Measurements from ENCODE around the gene RNF32. TPM values are rescaled to one million over a fixed set of nuclear protein-coding genes. Genes with fewer than 3 reads are reported as not detected.
"Not testable (repeated sequence)": the region's sequence is repeated elsewhere in the genome, so short reads cannot be mapped to it uniquely, and the experiment has no call there.

Gene RNF32
- total and polyA plus RNA-seq, 2 donors: 1.2 to 3.1 TPM

- Histone ChIP-seq H3K27me3 (ENCODE audit: control insufficient read depth in 2 of 2, insufficient read depth in 1 of 2, low read length in 1 of 2) (no peaks in the 10 kb centered on the region), H3K4me3 (ENCODE audit: low read length in 2 of 2) (no peak overlapping the region)
- 98% methylated on average over 3 of the region's 3 CpGs for WGBS
Measured at GRCh38 chr7:156693627-156694026, 53.1 kb downstream of the RNF32 start.

GRCh38 chr7:156697283-156697682, 56.7 kb downstream of the RNF32 start:
- not testable (repeated sequence) for H3K4me3 ChIP-seq (ENCODE audit: low read length in 2 of 2); H3K36me3 ChIP-seq (ENCODE audit: control insufficient read depth in 2 of 2, insufficient read depth in 2 of 2, low read length in 1 of 2); DNase-seq (ENCODE audit: low read depth in 6 of 9, low spot score in 9 of 9); H3K27me3 ChIP-seq (ENCODE audit: control insufficient read depth in 2 of 2, insufficient read depth in 1 of 2, low read length in 1 of 2); H3K27ac ChIP-seq (ENCODE audit: low read depth in 1 of 2, low read length in 1 of 2); H3K4me1 ChIP-seq (ENCODE audit: control insufficient read depth in 2 of 2, insufficient read depth in 2 of 2, low read length in 2 of 2)
- WGBS: 97% methylated on average over 9 of the region's 9 CpGs
- H3K9me3 ChIP-seq (ENCODE audit: control insufficient read depth in 2 of 2, insufficient read depth in 1 of 2, low read length in 1 of 2): peaks cover 3 to 14% of the 10 kb centered on the region in 2 donors

More at GRCh38 chr7:156693627-156694026, 53.1 kb downstream of the RNF32 start:
- no peaks in the 10 kb centered on the region for H3K36me3 ChIP-seq (ENCODE audit: control insufficient read depth in 2 of 2, insufficient read depth in 2 of 2, low read length in 1 of 2)
- H3K9me3 ChIP-seq (ENCODE audit: control insufficient read depth in 2 of 2, insufficient read depth in 1 of 2, low read length in 1 of 2): peaks cover 3 to 14% of the 10 kb centered on the region in 2 donors
- no peak for DNase-seq (ENCODE audit: low read depth in 6 of 9, low spot score in 9 of 9)
- no peaks in the 10 kb centered on the region for H3K4me1 ChIP-seq (ENCODE audit: control insufficient read depth in 2 of 2, insufficient read depth in 2 of 2, low read length in 2 of 2)
- H3K27ac ChIP-seq (ENCODE audit: low read depth in 1 of 2, low read length in 1 of 2): no peak overlapping the region

- 98% methylated on average over 4 of the region's 4 CpGs for WGBS
- not testable (repeated sequence) for H3K27ac ChIP-seq (ENCODE audit: low read depth in 1 of 2, low read length in 1 of 2); DNase-seq (ENCODE audit: low read depth in 6 of 9, low spot score in 9 of 9); H3K4me3 ChIP-seq (ENCODE audit: low read length in 2 of 2); H3K4me1 ChIP-seq (ENCODE audit: control insufficient read depth in 2 of 2, insufficient read depth in 2 of 2, low read length in 2 of 2); H3K36me3 ChIP-seq (ENCODE audit: control insufficient read depth in 2 of 2, insufficient read depth in 2 of 2, low read length in 1 of 2); H3K27me3 ChIP-seq (ENCODE audit: control insufficient read depth in 2 of 2, insufficient read depth in 1 of 2, low read length in 1 of 2)
- peaks cover 3 to 14% of the 10 kb centered on the region in 2 donors for H3K9me3 ChIP-seq (ENCODE audit: control insufficient read depth in 2 of 2, insufficient read depth in 1 of 2, low read length in 1 of 2)
Measured at GRCh38 chr7:156698512-156698911, 57.9 kb downstream of the RNF32 start.

GRCh38 chr7:156701787-156702186, 61.2 kb downstream of the RNF32 start:
- not testable (repeated sequence) for H3K27ac ChIP-seq (ENCODE audit: low read depth in 1 of 2, low read length in 1 of 2); H3K27me3 ChIP-seq (ENCODE audit: control insufficient read depth in 2 of 2, insufficient read depth in 1 of 2, low read length in 1 of 2); H3K4me1 ChIP-seq (ENCODE audit: control insufficient read depth in 2 of 2, insufficient read depth in 2 of 2, low read length in 2 of 2); H3K9me3 ChIP-seq (ENCODE audit: control insufficient read depth in 2 of 2, insufficient read depth in 1 of 2, low read length in 1 of 2); DNase-seq (ENCODE audit: low read depth in 6 of 9, low spot score in 9 of 9); H3K4me3 ChIP-seq (ENCODE audit: low read length in 2 of 2)
- 98% methylated on average over 1 of the region's 1 CpG for WGBS
- H3K36me3 ChIP-seq (ENCODE audit: control insufficient read depth in 2 of 2, insufficient read depth in 2 of 2, low read length in 1 of 2): peaks cover 0 to 13% of the 10 kb centered on the region in 2 donors

DNA sequence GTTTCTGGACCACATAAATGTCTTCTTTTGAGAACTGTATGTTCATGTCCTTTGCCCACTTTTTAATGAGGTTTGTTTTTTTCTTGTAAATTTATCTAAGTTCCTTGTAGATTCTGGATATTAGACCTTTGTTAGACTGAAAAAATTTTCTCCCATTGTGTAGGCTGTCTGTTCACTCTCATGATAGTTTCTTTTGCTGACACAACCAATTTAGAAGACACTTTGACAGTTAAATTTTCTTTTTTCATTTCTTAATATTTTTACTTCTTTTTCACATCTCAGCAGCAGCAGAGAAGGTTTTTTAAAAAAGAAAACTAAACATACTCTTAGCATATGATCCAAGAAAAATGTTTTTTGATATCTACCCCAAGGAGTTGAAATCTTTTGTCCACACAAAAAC, 61.8 kb downstream of the RNF32 start:
- Histone ChIP-seq H3K36me3 (ENCODE audit: control insufficient read depth in 2 of 2, insufficient read depth in 2 of 2, low read length in 1 of 2) (peaks cover 0 to 13% of the 10 kb centered on the region in 2 donors), H3K4me1 (ENCODE audit: control insufficient read depth in 2 of 2, insufficient read depth in 2 of 2, low read length in 2 of 2) (peaks cover 0 to 8% of the 10 kb centered on the region in 2 donors), H3K27me3 (ENCODE audit: control insufficient read depth in 2 of 2, insufficient read depth in 1 of 2, low read length in 1 of 2) (no peaks in the 10 kb centered on the region), H3K27ac (ENCODE audit: low read depth in 1 of 2, low read length in 1 of 2) (no peak overlapping the region), H3K4me3 (ENCODE audit: low read length in 2 of 2) (no peak overlapping the region), H3K9me3 (ENCODE audit: control insufficient read depth in 2 of 2, insufficient read depth in 1 of 2, low read length in 1 of 2) (peaks cover 2 to 10% of the 10 kb centered on the region in 2 donors)
- DNase-seq (ENCODE audit: low read depth in 6 of 9, low spot score in 9 of 9): no peak

DNA sequence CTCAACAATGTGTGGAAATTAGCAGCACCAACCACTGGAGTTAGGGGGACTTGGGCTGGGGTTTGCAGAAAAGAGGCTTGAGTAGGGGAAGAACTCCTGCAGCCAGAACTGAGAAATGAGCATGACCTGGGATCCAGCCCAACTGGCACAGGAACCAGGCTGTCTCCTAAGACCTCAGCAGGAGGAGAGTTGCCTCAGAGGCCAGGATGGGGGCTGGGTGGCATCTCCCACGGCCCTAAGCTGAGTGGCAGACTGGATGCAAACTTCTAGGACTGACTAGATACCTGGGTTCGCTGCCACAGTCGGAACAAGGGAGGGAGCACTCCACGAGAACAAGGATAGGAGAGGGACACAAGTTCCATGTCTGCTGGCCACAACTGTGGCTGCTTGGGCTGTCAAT, 62.6 kb downstream of the RNF32 start:
- H3K9me3 ChIP-seq (ENCODE audit: control insufficient read depth in 2 of 2, insufficient read depth in 1 of 2, low read length in 1 of 2): peaks cover 0 to 4% of the 10 kb centered on the region in 2 donors
- no peak overlapping the region for H3K4me3 ChIP-seq (ENCODE audit: low read length in 2 of 2)
- no peak for DNase-seq (ENCODE audit: low read depth in 6 of 9, low spot score in 9 of 9)
- H3K27ac ChIP-seq (ENCODE audit: low read depth in 1 of 2, low read length in 1 of 2): no peak overlapping the region
- WGBS: 96% methylated on average over 4 of the region's 4 CpGs
- H3K36me3 ChIP-seq (ENCODE audit: control insufficient read depth in 2 of 2, insufficient read depth in 2 of 2, low read length in 1 of 2): peaks cover 0 to 13% of the 10 kb centered on the region in 2 donors
- H3K4me1 ChIP-seq (ENCODE audit: control insufficient read depth in 2 of 2, insufficient read depth in 2 of 2, low read length in 2 of 2): peaks cover 0 to 8% of the 10 kb centered on the region in 2 donors
- H3K27me3 ChIP-seq (ENCODE audit: control insufficient read depth in 2 of 2, insufficient read depth in 1 of 2, low read length in 1 of 2): no peaks in the 10 kb centered on the region

GRCh38 chr7:156703773-156704482, 63.4 kb downstream of the RNF32 start:
- Histone ChIP-seq H3K27ac (ENCODE audit: low read depth in 1 of 2, low read length in 1 of 2) (no peak overlapping the region), H3K4me3 (ENCODE audit: low read length in 2 of 2) (no peak overlapping the region), H3K36me3 (ENCODE audit: control insufficient read depth in 2 of 2, insufficient read depth in 2 of 2, low read length in 1 of 2) (peaks cover 0 to 13% of the 10 kb centered on the region in 2 donors), H3K4me1 (ENCODE audit: control insufficient read depth in 2 of 2, insufficient read depth in 2 of 2, low read length in 2 of 2) (peaks cover 0 to 8% of the 10 kb centered on the region in 2 donors), H3K9me3 (ENCODE audit: control insufficient read depth in 2 of 2, insufficient read depth in 1 of 2, low read length in 1 of 2) (peaks cover 0 to 3% of the 10 kb centered on the region in 2 donors), H3K27me3 (ENCODE audit: control insufficient read depth in 2 of 2, insufficient read depth in 1 of 2, low read length in 1 of 2) (no peaks in the 10 kb centered on the region)
- 64% methylated on average over 5 of the region's 5 CpGs for WGBS
- no peak for DNase-seq (ENCODE audit: low read depth in 6 of 9, low spot score in 9 of 9)

GRCh38 chr7:156722043-156722826, 81.7 kb downstream of the RNF32 start:
- Histone ChIP-seq H3K27me3 (ENCODE audit: control insufficient read depth in 2 of 2, insufficient read depth in 1 of 2, low read length in 1 of 2) (no peaks in the 10 kb centered on the region), H3K4me3 (ENCODE audit: low read length in 2 of 2) (no peak overlapping the region), H3K36me3 (ENCODE audit: control insufficient read depth in 2 of 2, insufficient read depth in 2 of 2, low read length in 1 of 2) (peaks cover 3 to 5% of the 10 kb centered on the region in 2 donors), H3K27ac (ENCODE audit: low read depth in 1 of 2, low read length in 1 of 2) (no peak overlapping the region), H3K4me1 (ENCODE audit: control insufficient read depth in 2 of 2, insufficient read depth in 2 of 2, low read length in 2 of 2) (no peaks in the 10 kb centered on the region), H3K9me3 (ENCODE audit: control insufficient read depth in 2 of 2, insufficient read depth in 1 of 2, low read length in 1 of 2) (no peaks in the 10 kb centered on the region)
- no peak for DNase-seq (ENCODE audit: low read depth in 6 of 9, low spot score in 9 of 9)
- 98% methylated on average over 4 of the region's 4 CpGs for WGBS

- 96% methylated on average over 5 of the region's 5 CpGs for WGBS
Measured at GRCh38 chr7:156725073-156725472, 84.5 kb downstream of the RNF32 start.

More at GRCh38 chr7:156725073-156725472, 84.5 kb downstream of the RNF32 start:
- H3K4me3 ChIP-seq (ENCODE audit: low read length in 2 of 2): no peak overlapping the region
- H3K4me1 ChIP-seq (ENCODE audit: control insufficient read depth in 2 of 2, insufficient read depth in 2 of 2, low read length in 2 of 2): no peaks in the 10 kb centered on the region
- no peaks in the 10 kb centered on the region for H3K27me3 ChIP-seq (ENCODE audit: control insufficient read depth in 2 of 2, insufficient read depth in 1 of 2, low read length in 1 of 2)
- H3K36me3 ChIP-seq (ENCODE audit: control insufficient read depth in 2 of 2, insufficient read depth in 2 of 2, low read length in 1 of 2): peaks cover 0 to 3% of the 10 kb centered on the region in 2 donors
- no peak overlapping the region for H3K27ac ChIP-seq (ENCODE audit: low read depth in 1 of 2, low read length in 1 of 2)
- DNase-seq (ENCODE audit: low read depth in 6 of 9, low spot score in 9 of 9): no peak
- no peaks in the 10 kb centered on the region for H3K9me3 ChIP-seq (ENCODE audit: control insufficient read depth in 2 of 2, insufficient read depth in 1 of 2, low read length in 1 of 2)
